Germinal center (tissue), 1 donor: Measurements from ENCODE around the gene TCF7L1.
A peak's percentile ranks its signal among the peaks of the same experiment; 100 is the strongest.
"Not testable (repeated sequence)": the region's sequence is repeated elsewhere in the genome, so short reads cannot be mapped to it uniquely, and the experiment has no call there.

Experiments
- DNase-seq: peaks from one replicate; pipeline ENCODE4 v3.0.0; 2012; ENCODE audit warnings: mixed read lengths, low spot score

Gene TCF7L1

DNA sequence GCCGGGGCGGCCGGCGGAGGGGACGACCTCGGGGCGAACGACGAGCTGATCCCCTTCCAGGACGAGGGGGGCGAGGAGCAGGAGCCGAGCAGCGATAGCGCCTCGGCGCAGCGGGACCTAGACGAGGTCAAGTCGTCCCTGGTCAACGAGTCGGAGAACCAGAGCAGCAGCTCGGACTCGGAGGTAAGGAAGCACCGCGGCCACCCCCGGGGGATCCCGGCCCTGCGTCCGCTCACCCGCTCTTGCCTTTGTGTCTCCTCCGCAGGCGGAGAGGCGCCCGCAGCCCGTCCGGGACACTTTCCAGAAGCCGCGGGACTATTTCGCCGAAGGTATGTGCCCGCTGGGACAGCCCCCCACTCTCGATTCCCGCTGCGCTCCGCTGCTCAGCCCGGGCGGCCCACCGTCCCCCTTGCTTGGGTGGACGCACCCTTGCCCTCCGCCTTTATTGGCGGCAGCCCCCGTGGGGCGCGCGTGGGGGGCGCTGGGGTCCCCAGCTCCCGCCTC lies 611 bp downstream of the TCF7L1 start:
- peak; percentile 28 for DNase-seq

DNA sequence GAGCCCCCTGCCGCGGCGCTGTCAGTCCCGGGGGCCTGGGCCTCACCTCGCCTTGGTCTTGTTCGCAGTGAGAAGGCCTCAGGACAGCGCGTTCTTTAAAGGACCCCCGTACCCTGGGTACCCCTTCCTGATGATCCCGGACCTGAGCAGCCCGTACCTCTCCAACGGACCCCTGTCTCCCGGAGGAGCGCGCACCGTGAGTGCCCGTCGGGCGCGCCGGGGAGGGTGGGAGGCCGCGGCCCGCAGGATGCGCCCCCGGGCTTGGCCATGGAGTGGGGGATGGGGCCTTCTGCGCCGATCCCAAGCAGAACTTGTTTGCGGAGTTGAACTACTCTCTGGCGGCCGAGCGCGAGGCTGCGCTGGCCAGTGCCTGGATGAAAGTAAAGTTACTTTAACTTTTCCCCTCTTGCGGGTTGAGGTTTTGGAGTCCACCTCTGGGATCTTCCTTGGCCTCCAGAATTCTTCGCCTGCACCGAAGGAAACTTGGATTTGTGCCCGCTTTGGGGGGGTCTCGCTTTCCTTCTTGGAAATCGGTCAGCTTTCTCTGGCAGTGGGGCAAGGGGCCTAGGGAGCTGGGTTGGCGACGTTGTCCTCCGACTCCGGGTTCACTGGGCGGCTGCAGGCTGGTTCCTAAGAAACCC lies 1.2 kb downstream of the TCF7L1 start:
- peak; percentile 6 for DNase-seq

DNA sequence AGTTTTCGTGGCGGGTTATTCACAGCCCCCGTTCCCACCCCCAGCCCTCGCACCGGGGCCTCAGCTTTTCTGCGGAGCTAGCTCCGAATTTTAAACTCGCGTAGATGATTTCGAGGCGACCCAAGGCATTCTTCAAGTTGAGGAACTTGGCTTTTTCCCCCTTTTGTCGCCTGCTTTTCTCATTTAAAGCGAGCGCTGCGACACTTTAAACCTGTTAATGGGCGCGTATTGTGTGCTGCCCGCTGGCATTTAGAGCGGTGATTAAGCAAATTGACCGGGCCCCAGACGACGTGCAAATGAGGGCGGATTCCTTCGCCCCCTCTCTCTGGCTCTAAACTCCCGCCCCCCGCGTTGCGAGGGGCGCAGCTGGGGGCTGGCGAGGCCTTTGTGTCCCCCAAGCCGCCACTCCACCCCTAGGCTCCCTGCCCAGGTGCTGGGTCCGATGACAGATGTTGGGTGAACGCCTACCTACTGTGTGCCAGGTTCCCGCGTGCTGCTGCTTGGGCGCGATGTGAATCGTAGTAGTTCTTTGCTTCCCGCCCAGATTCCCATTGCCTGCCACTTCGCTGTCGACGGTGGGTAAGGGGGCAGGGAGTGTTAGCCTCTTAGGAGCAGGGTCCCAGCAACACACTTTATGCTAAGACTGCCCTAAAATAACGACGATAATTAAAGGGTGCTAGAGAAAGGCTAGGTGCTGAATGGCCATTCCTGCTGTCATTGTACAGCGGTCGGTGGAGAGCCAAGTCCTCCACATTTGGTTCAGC lies 1.9 kb downstream of the TCF7L1 start:
- DNase-seq = peak; percentile 5

DNA sequence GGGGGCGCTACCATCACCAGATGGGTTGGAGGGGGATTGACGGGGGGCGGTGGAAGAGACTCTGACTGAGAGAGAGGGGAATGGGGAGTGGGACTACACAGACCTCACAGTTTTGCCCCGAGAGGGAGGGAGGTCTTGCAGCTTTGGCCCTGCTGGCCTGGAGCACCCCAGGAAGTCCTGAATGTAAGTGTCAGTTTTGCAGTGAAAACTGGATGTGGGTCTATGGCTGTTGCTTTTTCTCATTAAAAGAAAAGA lies 2.4 kb downstream of the TCF7L1 start:
- no peak for DNase-seq

DNA sequence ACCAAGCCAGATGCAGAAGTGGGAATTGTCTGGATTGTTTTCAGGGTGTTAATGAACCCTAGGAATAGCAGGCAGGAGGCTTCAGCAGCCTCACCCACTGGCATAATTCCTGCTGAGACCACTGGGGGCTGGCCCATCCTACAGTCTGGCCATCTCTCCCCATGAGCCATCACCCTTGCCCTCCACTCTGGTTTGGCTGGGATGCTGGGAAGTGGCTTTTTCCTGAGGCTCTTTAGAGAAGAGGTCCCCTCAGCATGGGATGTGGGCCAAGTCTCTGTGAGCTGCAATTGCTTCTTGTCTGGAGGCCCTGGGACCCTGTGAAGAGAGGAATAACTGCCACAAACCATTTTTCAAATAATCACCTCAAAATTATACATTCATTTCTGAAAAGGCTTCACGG lies 4.0 kb downstream of the TCF7L1 start:
- no peak for DNase-seq

DNA sequence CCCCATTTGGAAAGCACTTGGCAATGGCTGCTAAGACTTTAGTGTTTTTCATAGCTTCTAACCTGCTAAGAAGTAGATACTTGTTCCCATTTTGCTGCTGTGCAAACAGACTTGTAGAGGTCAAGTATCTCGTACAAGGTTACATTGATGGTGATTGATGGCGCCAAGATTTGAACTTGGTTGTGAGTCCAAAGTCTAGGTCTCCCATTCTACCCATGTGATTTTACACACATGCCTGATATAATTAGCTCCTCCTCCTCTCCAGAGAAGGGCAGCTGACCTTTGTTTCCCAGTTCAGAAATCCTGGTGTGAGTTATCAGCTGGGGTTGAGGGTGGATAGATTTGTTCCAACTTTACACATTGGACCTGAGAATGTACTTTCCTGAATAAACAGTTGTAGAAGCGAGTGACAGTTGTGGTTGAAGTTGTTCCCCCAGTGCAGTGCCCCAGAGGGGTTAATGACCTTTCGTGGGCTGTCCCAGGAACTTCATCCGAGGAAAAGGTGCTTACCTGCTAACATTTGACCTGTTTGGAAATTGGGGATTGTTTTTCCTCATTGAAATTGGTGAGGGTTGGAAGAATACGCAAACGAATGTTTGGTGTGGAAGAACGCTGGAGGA lies 10.4 kb downstream of the TCF7L1 start:
- DNase-seq = no peak

DNA sequence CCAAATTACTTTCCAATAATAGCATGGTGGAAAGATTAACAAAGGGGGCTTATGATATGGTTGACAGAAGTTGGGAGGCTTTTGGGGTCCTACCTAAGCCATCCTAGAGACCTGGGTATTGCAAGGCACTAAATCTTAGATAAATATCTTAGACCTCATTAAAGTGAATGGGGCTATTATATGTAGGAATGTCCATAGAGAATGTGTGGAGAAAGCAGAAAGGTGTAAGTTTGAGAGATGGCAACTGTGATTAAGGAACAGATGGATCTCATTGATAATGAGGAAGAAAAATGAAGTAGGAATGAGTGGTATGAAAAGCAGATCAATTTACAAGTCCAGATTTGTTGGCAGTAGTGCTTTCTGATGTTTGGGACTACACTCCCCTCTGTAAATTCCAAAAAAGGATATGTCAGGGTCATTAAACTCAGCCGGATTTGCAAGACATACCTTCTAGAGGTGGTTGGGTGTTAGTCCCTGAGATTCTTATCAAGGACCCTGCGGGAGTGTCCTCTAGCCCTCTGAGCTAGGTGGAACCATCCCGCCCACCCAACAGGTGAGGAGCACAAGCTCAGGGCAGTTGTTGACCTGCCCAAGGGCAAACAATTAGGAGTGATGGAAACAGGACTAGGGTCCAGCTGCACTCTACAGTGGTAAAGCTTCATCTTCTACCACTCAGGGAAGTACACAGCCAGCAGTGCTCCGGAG lies 12.1 kb downstream of the TCF7L1 start:
- no peak for DNase-seq

DNA sequence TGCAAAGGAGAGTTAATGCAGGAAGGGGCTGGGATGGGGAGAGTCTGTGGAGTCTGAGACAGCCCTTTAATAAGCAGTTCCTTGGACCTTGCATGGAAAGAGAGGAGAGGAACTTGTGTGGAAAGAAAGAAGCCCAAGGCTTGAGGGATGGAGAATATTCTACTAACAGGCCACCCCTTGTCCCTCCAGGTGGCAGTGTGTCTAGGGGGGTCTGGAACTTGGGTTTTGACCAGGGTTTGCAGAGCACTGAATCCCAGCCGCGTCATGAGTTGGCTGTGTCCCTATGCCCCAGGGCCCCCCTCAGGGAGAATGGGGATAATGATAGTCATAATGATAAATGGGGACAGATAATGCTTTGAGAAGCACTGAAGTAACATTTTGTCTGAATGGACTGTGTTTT lies 15.0 kb downstream of the TCF7L1 start:
- no peak for DNase-seq

DNA sequence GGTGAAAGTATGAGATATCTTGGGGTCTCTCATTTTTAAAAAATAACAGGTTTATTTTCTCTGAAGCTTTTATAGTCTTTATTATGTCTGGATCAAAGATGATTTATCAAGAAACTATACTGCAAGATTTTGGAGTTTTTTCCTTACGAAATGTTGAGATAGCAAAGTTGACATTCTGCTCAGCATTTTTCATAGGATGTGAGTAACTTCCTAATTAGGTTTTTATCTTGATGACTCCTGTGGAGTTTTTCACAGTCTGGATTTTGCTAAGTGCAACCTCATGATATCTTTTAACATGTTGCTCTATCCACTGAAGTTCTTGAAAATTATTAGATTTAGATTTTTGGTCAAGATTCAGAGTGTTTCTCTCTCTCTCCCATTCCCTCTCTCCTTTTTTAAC lies 17.8 kb downstream of the TCF7L1 start:
- no peak for DNase-seq

DNA sequence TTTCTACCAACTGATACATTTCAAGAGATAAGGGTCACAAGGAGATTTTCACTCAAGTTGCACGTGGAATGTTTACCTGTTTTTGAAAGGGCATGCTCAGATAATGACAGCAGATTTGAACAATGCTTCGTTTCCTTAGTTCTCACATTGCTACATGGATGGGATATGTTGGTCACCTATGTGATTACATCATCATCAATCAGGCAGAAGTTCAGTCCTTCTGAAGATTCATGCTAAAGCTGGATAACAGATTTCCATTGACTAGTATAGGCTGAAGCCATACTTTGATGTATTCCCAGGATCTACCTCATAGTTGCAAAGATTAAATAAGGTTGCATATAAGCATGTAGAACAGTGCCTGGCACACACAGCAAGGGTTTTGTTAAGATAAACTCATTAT lies 19.7 kb downstream of the TCF7L1 start:
- DNase-seq = no peak

DNA sequence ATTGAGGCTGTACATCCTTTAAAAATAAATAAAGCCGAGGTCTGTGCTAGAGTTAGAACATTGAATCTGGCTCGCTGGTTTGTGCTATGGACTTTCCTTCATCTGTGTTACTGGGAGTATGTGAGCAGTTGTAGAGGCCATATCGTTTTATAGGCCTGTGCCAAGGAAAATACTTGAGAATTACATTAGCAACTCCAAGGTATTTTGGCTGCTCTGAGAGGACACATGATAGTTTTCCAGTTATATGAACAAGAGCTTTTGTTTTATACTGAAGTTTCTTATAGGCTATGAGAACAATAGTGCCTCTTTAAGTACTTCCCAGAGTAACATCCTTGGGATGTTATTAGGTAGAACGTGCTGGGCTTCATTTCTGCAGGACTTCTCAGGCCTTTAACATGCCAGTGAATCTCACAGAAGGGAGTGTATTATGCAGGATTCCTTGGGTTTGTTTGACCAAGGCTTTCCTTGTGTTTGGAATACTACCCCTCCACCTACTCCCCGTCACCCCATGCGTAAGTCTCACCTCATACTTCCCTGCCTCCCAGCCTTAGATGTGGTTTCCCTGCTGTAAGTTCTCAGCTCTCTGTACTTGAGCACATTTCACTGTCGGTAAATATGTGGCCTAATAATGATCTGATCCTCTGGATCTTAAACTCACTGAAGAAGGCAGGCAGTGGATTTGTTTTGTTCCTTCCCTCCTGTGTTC lies 21.0 kb downstream of the TCF7L1 start:
- DNase-seq = no peak

DNA sequence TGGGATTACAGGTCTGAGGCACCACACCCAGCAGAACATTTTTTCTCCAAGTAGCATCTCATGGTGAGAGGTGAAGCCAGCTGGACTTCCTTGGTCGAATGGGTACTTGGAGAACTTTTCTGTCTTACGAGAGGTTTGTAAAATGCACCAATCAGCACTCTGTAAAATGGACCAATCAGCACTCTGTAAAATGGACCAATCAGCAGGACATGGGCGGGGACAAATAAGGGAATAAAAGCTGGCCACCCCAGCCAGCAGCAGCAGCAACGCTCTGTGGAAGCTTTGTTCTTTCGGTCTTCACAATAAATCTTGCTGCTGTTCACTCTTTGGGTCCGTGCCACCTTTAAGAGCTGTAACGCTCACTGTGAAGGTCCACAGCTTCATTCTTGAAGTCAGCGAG lies 21.9 kb downstream of the TCF7L1 start:
- DNase-seq = not testable (repeated sequence)

DNA sequence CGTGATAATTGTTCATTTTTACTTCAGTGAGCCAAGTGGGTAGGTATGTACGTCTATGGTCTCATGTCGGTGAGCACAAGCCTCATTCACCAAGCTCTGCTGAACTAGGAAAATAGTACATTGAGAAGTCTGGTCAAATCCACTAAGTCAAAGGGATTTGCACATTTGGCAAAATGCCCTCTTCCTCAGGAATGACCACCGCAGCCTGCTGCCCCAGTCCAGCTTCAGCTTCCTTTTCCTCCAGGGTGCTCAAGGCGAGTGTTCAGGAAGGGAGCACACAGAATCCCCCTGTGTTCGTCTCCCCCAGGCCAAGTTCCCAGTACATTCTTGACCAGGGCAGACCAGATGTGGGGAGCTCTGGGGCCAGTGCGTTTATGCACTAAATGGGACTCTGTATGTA lies 23.0 kb downstream of the TCF7L1 start:
- DNase-seq = no peak

DNA sequence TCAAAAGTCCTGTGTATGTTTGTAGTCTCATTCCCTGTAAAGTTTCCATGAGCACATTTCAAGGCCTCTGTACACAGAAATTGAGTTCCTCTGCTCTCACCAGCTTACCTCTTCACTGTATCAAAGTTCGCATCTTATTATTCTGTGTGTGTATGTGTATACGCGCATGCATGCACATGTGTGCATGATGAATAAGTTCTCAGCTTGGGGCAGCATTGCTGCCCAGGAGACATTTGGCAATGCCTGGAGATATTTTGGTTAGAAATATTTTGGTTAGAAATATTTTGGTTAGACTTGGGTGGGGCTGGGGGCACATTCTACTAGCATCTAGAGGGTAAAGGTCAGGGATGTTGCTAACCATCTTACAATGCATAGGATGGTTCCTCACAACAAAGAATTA lies 23.4 kb downstream of the TCF7L1 start:
- no peak for DNase-seq

DNA sequence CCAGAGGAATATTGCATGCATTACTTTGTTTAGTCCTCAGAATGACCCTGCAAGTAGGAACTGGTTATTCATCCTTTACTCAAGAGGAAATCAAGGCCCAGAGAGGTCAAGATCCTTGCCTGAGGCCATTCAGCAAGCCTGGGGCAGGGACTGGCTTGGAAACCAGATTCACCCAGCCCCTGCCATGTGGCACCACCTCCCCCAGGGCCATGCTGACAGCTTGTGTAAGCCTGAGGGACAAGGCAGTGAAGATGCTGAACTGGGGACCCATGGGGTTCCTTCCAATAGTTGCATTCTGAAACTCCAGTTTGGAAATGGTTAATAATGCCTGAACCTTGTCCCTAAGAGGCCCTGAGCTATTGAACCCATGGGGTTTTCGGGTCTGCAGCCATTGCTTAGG lies 24.2 kb downstream of the TCF7L1 start:
- no peak for DNase-seq

DNA sequence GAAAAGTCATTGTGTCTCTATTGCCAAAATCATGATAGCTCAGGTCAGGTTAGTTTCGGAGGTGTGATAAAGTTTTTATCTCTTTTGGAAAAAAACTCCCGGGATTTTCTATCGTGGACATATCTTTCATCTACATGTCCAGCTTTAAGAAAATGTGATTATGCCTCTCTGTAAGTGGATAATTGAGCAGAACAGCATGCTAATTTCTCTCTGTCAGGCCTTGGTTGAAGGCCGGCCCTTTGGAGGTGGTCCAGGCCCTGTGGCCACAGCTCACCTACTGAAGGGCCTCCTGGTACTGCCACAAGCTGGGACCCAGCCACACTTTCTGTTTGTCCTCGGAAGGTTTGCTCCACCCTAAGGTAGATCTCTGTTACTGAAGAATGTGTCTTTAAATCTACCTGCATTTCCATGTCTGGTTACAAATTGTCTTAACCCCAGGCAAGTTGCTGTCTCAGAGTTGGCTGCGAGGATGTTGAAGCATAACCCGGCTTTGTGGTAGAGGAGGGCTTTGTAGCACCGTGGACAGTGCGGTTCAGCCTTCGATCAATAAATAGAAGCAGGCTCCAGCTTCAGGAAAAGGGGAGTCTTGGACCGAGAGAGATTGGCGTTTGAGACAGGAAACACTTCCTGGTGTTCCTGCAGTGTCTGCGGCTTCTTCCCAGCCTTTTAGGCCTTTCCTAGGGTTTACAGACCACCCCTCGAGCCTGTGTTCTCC lies 25.5 kb downstream of the TCF7L1 start:
- no peak for DNase-seq

DNA sequence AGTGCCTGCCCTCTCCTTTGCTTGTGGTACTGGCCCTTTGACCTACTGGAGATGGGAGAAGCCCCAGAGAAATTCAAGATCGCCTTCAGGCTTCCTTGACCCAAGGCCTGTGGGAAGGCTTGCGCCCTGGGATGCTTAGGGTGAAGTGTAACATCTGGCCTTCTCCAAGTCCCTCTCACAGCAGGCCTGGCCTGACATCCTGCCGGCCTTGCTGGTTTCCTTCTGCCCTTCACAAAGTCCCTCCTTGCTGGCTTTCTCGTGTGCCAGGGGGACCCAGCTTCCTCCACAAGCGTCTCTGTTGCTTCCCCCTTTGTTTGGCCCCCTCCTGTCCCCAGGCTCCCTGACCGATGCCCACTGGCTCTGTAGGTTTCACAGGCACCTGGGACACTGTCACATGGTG lies 26.4 kb downstream of the TCF7L1 start:
- DNase-seq = no peak

DNA sequence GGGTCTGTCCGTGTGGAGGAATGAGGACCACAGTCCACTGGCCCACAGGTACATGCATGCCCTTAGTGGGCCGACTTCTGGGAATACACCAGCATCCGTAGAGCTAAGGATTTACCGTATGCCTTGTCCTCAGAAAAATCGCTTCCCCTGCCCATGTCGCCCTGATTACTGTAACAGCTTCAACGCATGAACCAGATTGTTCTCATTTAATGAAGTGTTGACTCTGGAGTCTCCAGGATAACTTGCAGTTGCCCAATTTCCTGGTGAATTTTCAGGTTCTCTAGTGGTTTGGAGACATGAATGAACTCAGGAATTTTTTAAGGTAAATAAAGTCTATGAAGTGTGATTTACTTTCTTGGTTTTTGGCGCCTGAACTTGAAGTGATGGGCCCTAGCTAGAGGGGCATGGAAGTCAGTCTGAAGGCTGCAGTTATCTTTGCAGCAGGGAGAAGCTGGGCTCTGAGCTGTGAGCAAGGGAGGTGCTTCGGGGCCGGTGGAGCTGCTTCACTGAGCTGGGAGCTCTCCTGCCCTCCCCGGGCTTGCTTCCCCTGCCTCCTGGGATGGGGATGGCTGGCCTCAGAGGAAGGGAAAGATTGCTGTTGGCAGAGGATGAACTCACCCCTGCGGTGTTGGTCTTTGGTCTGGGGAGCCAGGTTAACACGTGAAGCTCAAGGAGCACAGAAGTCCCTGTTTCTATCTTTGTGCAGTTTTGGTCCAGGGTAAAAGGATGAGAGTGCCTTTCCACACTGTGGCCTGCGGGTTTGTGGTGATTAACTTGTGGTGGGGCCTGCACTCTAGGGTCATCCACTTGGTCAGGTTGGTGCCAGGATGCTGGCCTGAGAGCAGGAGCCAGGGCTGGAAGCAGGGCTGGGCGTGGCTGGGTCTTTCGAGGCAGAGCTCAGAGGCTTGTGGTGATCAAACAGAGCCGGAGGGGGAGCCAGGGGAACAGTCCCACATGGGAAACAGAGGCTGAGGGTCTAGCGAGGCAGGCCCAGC lies 28.1 kb downstream of the TCF7L1 start:
- no peak for DNase-seq

DNA sequence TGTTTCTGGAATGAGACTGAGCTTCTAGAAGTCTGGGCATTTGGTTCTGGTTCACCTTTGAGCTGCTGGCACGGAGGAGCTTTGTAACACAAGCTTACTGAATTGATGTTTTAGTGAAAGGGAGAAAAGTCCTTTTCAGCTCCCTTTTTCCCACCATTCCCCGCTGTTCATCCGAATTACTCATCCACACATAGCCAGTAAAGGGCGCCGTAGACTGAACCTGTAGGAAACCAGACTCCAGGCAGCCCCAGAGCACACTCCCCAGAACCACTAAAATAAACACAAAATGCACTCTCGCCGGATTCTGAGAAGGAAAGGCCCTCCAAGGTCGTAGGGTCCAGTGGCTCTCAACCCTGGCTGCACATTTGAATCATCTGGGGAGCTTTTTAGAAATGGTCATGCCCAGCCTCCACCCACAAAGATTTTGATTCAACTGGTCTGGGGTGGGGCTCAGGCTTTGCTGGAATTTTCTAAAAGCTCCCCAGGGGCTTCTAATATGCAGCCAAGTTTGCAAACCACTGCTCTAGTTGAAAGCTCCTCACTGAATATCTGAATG lies 29.6 kb downstream of the TCF7L1 start:
- DNase-seq = no peak

DNA sequence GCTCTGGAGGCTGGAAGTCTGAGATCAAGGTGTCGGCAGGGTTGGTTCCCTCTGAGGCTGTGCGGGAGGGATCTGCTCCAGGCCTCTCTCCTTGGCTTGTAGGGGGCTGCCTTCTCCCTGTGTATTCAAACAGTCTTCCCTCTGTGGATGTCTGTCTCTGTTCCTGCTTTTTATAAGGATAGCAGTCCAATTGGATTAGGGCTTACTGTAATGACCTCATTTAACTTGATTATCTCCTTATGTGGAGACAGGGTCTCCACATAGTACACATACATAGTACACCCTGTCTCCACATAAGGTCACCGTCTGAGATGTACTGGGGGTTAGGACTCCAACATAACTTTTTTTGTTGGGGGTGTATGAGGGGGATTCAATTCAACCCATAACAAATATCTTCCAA lies 30.5 kb downstream of the TCF7L1 start:
- no peak for DNase-seq
